Loucy (cell line): Measurements from ENCODE around the gene SLC35F3.

Experiments
- H2AFZ ChIP-seq: fragments of 200-600 bp; sonication (generic); 2 replicates; pipeline ENCODE4 v1.6.0; 2016; ENCODE audit warnings: antibody characterized with exemption, mild to moderate bottlenecking, low read length, moderate library complexity
- H3F3A ChIP-seq: fragments of 200-600 bp; 2 replicates; pipeline ENCODE4 v1.6.0; 2016; ENCODE audit warnings: antibody characterized with exemption, low read depth, mild to moderate bottlenecking
- H3K27me3 ChIP-seq: fragments of 200-600 bp; sonication (generic); 2 replicates; pipeline ENCODE4 v1.6.1; 2014; ENCODE audit warnings: low read length, mild to moderate bottlenecking; ENCODE audit not compliant: insufficient read depth, poor library complexity, severe bottlenecking
- H3K36me3 ChIP-seq: fragments of 200-600 bp; sonication (generic); 2 replicates; pipeline ENCODE4 v1.6.1; 2016; ENCODE audit warnings: low read length; ENCODE audit not compliant: insufficient read depth
- H3K4me1 ChIP-seq: fragments of 200-600 bp; sonication (generic); 2 replicates; pipeline ENCODE4 v1.5.1; 2014; ENCODE audit warnings: low read length, mild to moderate bottlenecking; ENCODE audit not compliant: insufficient read depth, poor library complexity, severe bottlenecking
- H3K4me2 ChIP-seq: fragments of 200-600 bp; sonication (generic); 2 replicates; pipeline ENCODE4 v1.6.0; 2014; ENCODE audit warnings: antibody characterized with exemption, low read length, low read depth, mild to moderate bottlenecking; ENCODE audit not compliant: poor library complexity, severe bottlenecking
- H3K4me3 ChIP-seq: fragments of 200-600 bp; sonication (generic); 2 replicates; pipeline ENCODE4 v1.5.1; 2014; ENCODE audit warnings: low read length, mild to moderate bottlenecking, mixed read lengths; ENCODE audit not compliant: poor library complexity, severe bottlenecking
- H3K79me2 ChIP-seq: fragments of 200-600 bp; sonication (generic); 2 replicates; pipeline ENCODE4 v1.6.1; 2014; ENCODE audit warnings: low read length; ENCODE audit not compliant: insufficient read depth
- H3K9ac ChIP-seq: fragments of 200-600 bp; sonication (generic); 2 replicates; pipeline ENCODE4 v1.6.0; 2014; ENCODE audit warnings: mild to moderate bottlenecking, low read depth, low read length, moderate library complexity; ENCODE audit not compliant: poor library complexity, severe bottlenecking
- H3K9me2 ChIP-seq: fragments of 200-600 bp; sonication (generic); replicated peaks from 2 replicates; pipeline ENCODE4 v1.6.1; 2016; ENCODE audit warnings: low read depth, low read length, mixed read lengths
- H3K9me3 ChIP-seq: fragments of 200-600 bp; sonication (generic); 2 replicates; pipeline ENCODE4 v1.6.1; 2014; ENCODE audit warnings: mild to moderate bottlenecking, antibody characterized with exemption, low read length, low read depth; ENCODE audit not compliant: insufficient read depth
- H4K20me1 ChIP-seq: fragments of 200-600 bp; sonication (generic); 2 replicates; pipeline ENCODE4 v1.6.0; 2014; ENCODE audit warnings: antibody characterized with exemption, low read length, mild to moderate bottlenecking; ENCODE audit not compliant: insufficient read depth, poor library complexity, severe bottlenecking
- EZH2phosphoT487 ChIP-seq: fragments of 200-600 bp; IDR thresholded peaks from 2 replicates; pipeline ENCODE4 v1.6.1; 2018; ENCODE audit warnings: antibody characterized with exemption, mild to moderate bottlenecking, moderate library complexity, borderline replicate concordance
- TF ChIP-seq, protein P1 (sequence below): fragments of 200-600 bp; sonication (generic); conservative IDR thresholded peaks from 2 replicates; pipeline ENCODE4 v1.5.1; 2014; ENCODE audit warnings: mild to moderate bottlenecking, antibody characterized with exemption, low read length

Gene SLC35F3

DNA sequence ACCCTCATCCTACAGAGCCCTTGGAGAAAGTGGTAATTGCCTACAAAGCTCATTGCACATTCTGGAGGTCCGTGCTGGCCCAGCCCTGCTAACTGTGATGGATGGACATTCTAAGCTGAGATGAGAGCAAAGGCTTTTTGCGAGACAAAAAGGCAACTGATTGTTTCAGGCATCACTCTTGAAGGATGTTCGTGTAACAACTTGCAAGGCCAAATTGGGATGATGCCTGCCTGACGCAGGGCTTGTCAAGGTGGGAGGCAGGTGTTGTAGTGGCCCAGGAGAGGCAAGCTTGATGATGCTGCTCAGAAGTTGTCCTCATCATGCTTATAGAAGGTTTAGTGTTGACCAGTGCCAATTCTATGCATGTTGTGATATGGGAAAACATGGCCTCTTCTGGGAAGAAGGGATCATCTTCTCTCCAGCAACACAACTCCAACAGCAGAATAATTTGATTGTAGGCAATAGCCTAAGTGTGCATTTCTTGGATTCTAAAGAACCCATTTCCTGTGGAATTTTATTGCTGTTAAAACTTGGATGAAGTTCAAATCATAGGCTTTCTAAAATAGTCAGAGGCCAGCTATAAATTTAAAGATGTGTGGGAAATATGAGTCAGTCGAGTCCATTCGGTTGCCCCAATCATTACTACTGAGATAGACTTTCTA is 366.2 kb downstream of the SLC35F3 start:
- H3F3A ChIP-seq, result no peaks in the 10 kb centered on the region
- H3K4me2 ChIP-seq, result no peak overlapping the region
- H3K9ac ChIP-seq, result no peak overlapping the region
- no peak overlapping the region for H3K4me3 ChIP-seq
- H4K20me1 ChIP-seq, result no peaks in the 10 kb centered on the region
- TF ChIP-seq EZH2phosphoT487, result no peak
- TF ChIP-seq, protein P1, sequence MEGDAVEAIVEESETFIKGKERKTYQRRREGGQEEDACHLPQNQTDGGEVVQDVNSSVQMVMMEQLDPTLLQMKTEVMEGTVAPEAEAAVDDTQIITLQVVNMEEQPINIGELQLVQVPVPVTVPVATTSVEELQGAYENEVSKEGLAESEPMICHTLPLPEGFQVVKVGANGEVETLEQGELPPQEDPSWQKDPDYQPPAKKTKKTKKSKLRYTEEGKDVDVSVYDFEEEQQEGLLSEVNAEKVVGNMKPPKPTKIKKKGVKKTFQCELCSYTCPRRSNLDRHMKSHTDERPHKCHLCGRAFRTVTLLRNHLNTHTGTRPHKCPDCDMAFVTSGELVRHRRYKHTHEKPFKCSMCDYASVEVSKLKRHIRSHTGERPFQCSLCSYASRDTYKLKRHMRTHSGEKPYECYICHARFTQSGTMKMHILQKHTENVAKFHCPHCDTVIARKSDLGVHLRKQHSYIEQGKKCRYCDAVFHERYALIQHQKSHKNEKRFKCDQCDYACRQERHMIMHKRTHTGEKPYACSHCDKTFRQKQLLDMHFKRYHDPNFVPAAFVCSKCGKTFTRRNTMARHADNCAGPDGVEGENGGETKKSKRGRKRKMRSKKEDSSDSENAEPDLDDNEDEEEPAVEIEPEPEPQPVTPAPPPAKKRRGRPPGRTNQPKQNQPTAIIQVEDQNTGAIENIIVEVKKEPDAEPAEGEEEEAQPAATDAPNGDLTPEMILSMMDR, result no peak
- H3K27me3 ChIP-seq, result no peaks in the 10 kb centered on the region
- H3K4me1 ChIP-seq, result no peaks in the 10 kb centered on the region
- H3K79me2 ChIP-seq, result no peaks in the 10 kb centered on the region
- no peaks in the 10 kb centered on the region for H3K36me3 ChIP-seq
- H3K9me2 ChIP-seq, result no peaks in the 10 kb centered on the region
- no peak overlapping the region for H2AFZ ChIP-seq
- no peaks in the 10 kb centered on the region for H3K9me3 ChIP-seq

DNA sequence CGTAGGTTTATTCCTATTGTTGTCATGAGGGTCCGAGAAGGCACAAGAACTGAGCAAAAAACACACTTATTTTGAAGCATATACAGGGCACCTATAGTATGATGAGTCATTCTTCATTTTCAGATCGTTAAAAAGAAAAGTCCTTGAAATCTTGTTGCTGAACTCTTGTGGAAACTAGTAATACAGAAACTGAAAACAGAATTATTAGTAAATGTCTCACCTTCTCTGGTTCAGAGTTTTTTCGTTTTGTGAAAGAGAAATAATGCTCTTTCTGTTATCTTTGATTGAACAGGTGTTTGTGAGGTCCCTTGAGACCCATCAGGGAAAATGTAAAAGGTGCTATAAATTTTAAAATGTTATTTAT is 366.7 kb downstream of the SLC35F3 start:
- TF ChIP-seq, protein P1, result no peak
- TF ChIP-seq EZH2phosphoT487, result no peak
- no peak overlapping the region for H2AFZ ChIP-seq
- no peak overlapping the region for H3K4me2 ChIP-seq
- no peaks in the 10 kb centered on the region for H3K36me3 ChIP-seq
- no peak overlapping the region for H3K4me3 ChIP-seq
- no peaks in the 10 kb centered on the region for H3K4me1 ChIP-seq
- no peaks in the 10 kb centered on the region for H3K27me3 ChIP-seq
- no peaks in the 10 kb centered on the region for H3K9me2 ChIP-seq
- no peaks in the 10 kb centered on the region for H3F3A ChIP-seq
- H3K79me2 ChIP-seq, result no peaks in the 10 kb centered on the region
- H3K9ac ChIP-seq, result no peak overlapping the region
- H3K9me3 ChIP-seq, result no peaks in the 10 kb centered on the region
- H4K20me1 ChIP-seq, result no peaks in the 10 kb centered on the region

DNA sequence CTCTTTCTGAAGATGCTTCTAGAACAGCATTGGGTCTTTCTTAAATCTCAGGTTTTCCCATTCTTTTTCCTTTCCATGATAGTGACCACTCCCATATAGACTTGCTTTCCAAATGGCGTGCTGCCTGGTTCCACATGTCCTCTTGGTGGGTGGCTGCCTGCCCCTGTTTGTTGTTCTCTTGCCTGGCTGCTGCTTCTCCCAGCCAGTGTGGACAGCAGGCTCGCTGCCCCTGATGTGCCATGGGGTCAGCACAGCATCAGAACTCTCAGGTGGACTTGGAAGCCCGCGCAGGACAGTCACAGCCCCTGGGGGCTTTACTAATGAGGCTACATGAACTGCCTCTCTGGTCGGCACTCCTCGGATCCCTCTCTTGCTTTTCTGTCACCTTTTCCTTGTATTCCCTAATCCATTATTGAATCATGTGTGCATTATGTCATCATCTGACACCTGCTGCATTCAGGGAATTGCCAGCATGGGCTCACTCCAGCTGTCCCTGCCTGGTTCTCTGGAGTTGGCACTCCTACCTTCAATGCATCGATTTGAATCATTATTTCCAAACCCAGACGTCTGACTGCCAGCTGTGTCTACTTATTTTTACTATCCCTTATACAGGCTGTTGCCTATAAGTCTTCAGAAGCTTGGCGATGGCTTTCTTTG is 368.3 kb downstream of the SLC35F3 start:
- Histone ChIP-seq H3K36me3 (no peaks in the 10 kb centered on the region), H2AFZ (no peak overlapping the region), H3K9ac (no peak overlapping the region), H3F3A (no peaks in the 10 kb centered on the region), H3K4me3 (no peak overlapping the region), H4K20me1 (no peaks in the 10 kb centered on the region), H3K9me3 (no peaks in the 10 kb centered on the region), H3K27me3 (no peaks in the 10 kb centered on the region), H3K9me2 (no peaks in the 10 kb centered on the region), H3K79me2 (no peaks in the 10 kb centered on the region), H3K4me1 (no peaks in the 10 kb centered on the region), H3K4me2 (no peak overlapping the region)
- TF ChIP-seq, protein P1, result no peak
- TF ChIP-seq EZH2phosphoT487, result no peak
